Measurements from ENCODE around the gene WNT10A. TPM values are rescaled to one million over a fixed set of nuclear protein-coding genes. Genes with fewer than 3 reads are reported as not detected.

WNT10A gene
- total and polyA plus RNA-seq, 9 of the 15 experiments (the other 6 are each of a cell fraction or from before 2014, with no cell fraction given): not detected

GRCh38 chr2:218872645-218873358, 7.8 kb upstream of the WNT10A start:
- H4K20me1 ChIP-seq (replicated peaks; ENCODE audit: control insufficient read depth, insufficient read depth, low read length): peaks cover 3% of the 10 kb centered on the region; the same call in 1 of the 2 replicates
- no peak overlapping the region for H2AFZ ChIP-seq (ENCODE audit: low read depth, low read length)
- CTCF ChIA-PET (ENCODE audit: low intra/inter-chr PET ratio): no interaction called here
- H3K4me2 ChIP-seq (ENCODE audit: insufficient read depth, low read length): no peak overlapping the region
- peaks cover 6 to 38% of the 10 kb centered on the region in 2 experiments; a peak in 3 of 5 replicates for H3K27me3 ChIP-seq (ENCODE audit: control insufficient read depth in 2 of 2, insufficient read depth in 2 of 2, low read length in 2 of 2)
- no peak overlapping the region for H3K4me3 ChIP-seq
- no peak overlapping the region for H3K9ac ChIP-seq (ENCODE audit: insufficient read depth in 1 of 2, low read depth in 2 of 2, low read length in 2 of 2)
- 10% methylated on average over 11 of the region's 22 CpGs for WGBS (ENCODE audit: insufficient coverage, low coverage, missing lambda C conversion rate)
- H3K27ac ChIP-seq (ENCODE audit: extremely low read depth, low read depth, low read length): no peak overlapping the region
- POLR2A ChIA-PET: no interaction called here
- in situ Hi-C loops (cut with MboI) (no loop called here), intact Hi-C loops (cut with micrococcal nuclease) (no loop called here)
- no peaks in the 10 kb centered on the region for H3K36me3 ChIP-seq (ENCODE audit: control insufficient read depth, insufficient read depth, low read length)
- no peaks in the 10 kb centered on the region for H3K79me2 ChIP-seq (ENCODE audit: control insufficient read depth, insufficient read depth, low read length)
- TF ChIP-seq BRD4 (IDR thresholded peaks at IDR 0.05) (no peak), U2AF1 (optimal IDR thresholded peaks at IDR 0.05; ENCODE audit: low read depth, low read length) (no peak), SMAD3 (CRISPR knock-in tag; conservative IDR thresholded peaks at IDR 0.05) (no peak), EHMT2 (IDR thresholded peaks at IDR 0.05) (no peak)
- H3K4me1 ChIP-seq (replicated peaks in 1 of 2; ENCODE audit: control insufficient read depth in 2 of 2, insufficient read depth in 2 of 2, low read length in 2 of 2): peaks cover 0 to 14% of the 10 kb centered on the region in 2 experiments; a peak in 3 of 5 replicates
- FAIRE-seq (no peak), DNase-seq (ENCODE audit: extremely low read depth in 1 of 4, low spot score in 3 of 4) (no peak), ATAC-seq (no peak; the same call in 2 of the 3 replicates)
- no peaks in the 10 kb centered on the region for H3K9me1 ChIP-seq (ENCODE audit: control insufficient read depth, insufficient read depth, low read length)
- H3K9me3 ChIP-seq (replicated peaks; ENCODE audit: control insufficient read depth, insufficient read depth, low read depth, low read length): no peaks in the 10 kb centered on the region
- no TSS peak for BruUV-seq (replicated peaks)

All from K562 (cell line).